GM23338 (cell line): ENCODE data around the gene HK2. TPM values are rescaled to one million over a fixed set of nuclear protein-coding genes. Genes with fewer than 3 reads are reported as not detected.
"Not testable (repeated sequence)": the region's sequence is repeated elsewhere in the genome, so short reads cannot be mapped to it uniquely, and the experiment has no call there.

Experiments
- ATAC-seq: fragments of 200-7000 bp; cut with Tn5 transposase; 3 replicates; pipeline ENCODE4 v1.9.1; 2020
- DNase-seq: peaks from one replicate; pipeline ENCODE4 v3.0.0-alpha.2; 2015; ENCODE audit warnings: low spot score
- H2AFZ ChIP-seq: fragments of 200-600 bp; sonication (generic); 2 replicates; pipeline ENCODE4 v1.8.0; 2016; ENCODE audit warnings: antibody characterized with exemption, mild to moderate bottlenecking, moderate library complexity
- H3F3A ChIP-seq: fragments of 200-600 bp; sonication (generic); replicated peaks from 2 replicates; pipeline ENCODE4 v1.8.0; 2017; ENCODE audit warnings: antibody characterized with exemption, mixed run types, low read depth
- H3K27ac ChIP-seq: fragments of 200-600 bp; sonication (generic); 2 replicates; pipeline ENCODE4 v1.6.1; 2016; ENCODE audit warnings: low read depth
- H3K27me3 ChIP-seq: fragments of 200-600 bp; sonication (generic); 2 replicates; pipeline ENCODE4 v1.8.0; 2016; ENCODE audit warnings: mild to moderate bottlenecking, mixed run types, moderate library complexity; ENCODE audit not compliant: insufficient read depth
- H3K36me3 ChIP-seq: fragments of 200-600 bp; sonication (generic); 2 replicates; pipeline ENCODE4 v1.8.0; 2016; ENCODE audit warnings: mild to moderate bottlenecking; ENCODE audit not compliant: insufficient read depth
- H3K4me1 ChIP-seq: fragments of 200-600 bp; sonication (generic); 2 replicates; pipeline ENCODE4 v1.8.0; 2016; ENCODE audit warnings: mild to moderate bottlenecking, moderate library complexity; ENCODE audit not compliant: insufficient read depth
- H3K4me2 ChIP-seq: fragments of 200-600 bp; sonication (generic); 2 replicates; pipeline ENCODE4 v1.7.1; 2017; ENCODE audit warnings: mixed run types
- H3K4me3 ChIP-seq: fragments of 200-600 bp; sonication (generic); 2 replicates; pipeline ENCODE4 v1.6.1; 2016; ENCODE audit warnings: mixed run types
- H3K79me2 ChIP-seq: fragments of 200-600 bp; sonication (generic); replicated peaks from 2 replicates; pipeline ENCODE4 v1.8.0; 2017; ENCODE audit warnings: mild to moderate bottlenecking; ENCODE audit not compliant: insufficient read depth
- H3K9me2 ChIP-seq: fragments of 200-600 bp; sonication (generic); 2 replicates; pipeline ENCODE4 v1.8.0; 2017; ENCODE audit not compliant: insufficient read depth
- H4K20me1 ChIP-seq: fragments of 200-600 bp; sonication (generic); replicated peaks from 2 replicates; pipeline ENCODE4 v1.8.0; 2017; ENCODE audit warnings: mild to moderate bottlenecking; ENCODE audit not compliant: insufficient read depth
- H3K27ac Mint-ChIP-seq: 2 replicates; pipeline ENCODE4 v1.8.0; 2020; ENCODE audit warnings: inconsistent platforms, mild to moderate bottlenecking, moderate library complexity, mixed read lengths
- H3K27me3 Mint-ChIP-seq: 3 replicates; pipeline ENCODE4 v1.8.0; 2022; ENCODE audit warnings: low read depth, mild to moderate bottlenecking, moderate library complexity, mixed read lengths, inconsistent platforms; ENCODE audit not compliant: insufficient read depth, poor library complexity
- H3K36me3 Mint-ChIP-seq: 3 replicates; pipeline ENCODE4 v1.8.0; 2021; ENCODE audit warnings: low read depth, mild to moderate bottlenecking, inconsistent platforms, moderate library complexity, mixed read lengths
- H3K4me1 Mint-ChIP-seq: 3 replicates; pipeline ENCODE4 v1.8.0; 2020; ENCODE audit warnings: mild to moderate bottlenecking, inconsistent platforms, mixed read lengths
- H3K4me3 Mint-ChIP-seq: 3 replicates; pipeline ENCODE4 v1.8.0; 2021; ENCODE audit warnings: moderate library complexity, mild to moderate bottlenecking, inconsistent platforms, mixed read lengths
- H3K9me3 Mint-ChIP-seq: 3 replicates; pipeline ENCODE4 v1.8.0; 2020; ENCODE audit warnings: moderate library complexity, mild to moderate bottlenecking, inconsistent platforms, mixed read lengths
- CTCF ChIP-seq, 2 experiments: fragments of 200-600 bp in 1 of 2; sonication (generic) in 1 of 2; conservative IDR thresholded peaks; 2 replicates each; pipeline versions ENCODE4 v1.5.1 to v1.6.1; 2016 to 2017; ENCODE audit warnings: antibody characterized with exemption in 2 of 2, low read depth in 2 of 2, mild to moderate bottlenecking in 2 of 2, moderate library complexity in 1 of 2
- EZH2 ChIP-seq: fragments of 200-600 bp; sonication (generic); IDR thresholded peaks from one replicate; pipeline ENCODE4 v1.8.0; 2017; ENCODE audit warnings: antibody characterized with exemption, mild to moderate bottlenecking, low read depth; ENCODE audit not compliant: unreplicated experiment
- EZH2phosphoT487 ChIP-seq: fragments of 200-600 bp; sonication (generic); IDR thresholded peaks from one replicate; pipeline ENCODE4 v1.8.1; 2018; ENCODE audit warnings: antibody characterized with exemption; ENCODE audit not compliant: unreplicated experiment
- JUNB ChIP-seq: IDR thresholded peaks from one replicate; pipeline ENCODE4 v1.6.1; 2016; ENCODE audit warnings: antibody characterized with exemption; ENCODE audit not compliant: unreplicated experiment
- POLR2AphosphoS5 ChIP-seq: IDR thresholded peaks from 2 replicates; pipeline ENCODE4 v1.6.1; 2016; ENCODE audit warnings: antibody characterized with exemption, low read depth
- REST ChIP-seq: IDR thresholded peaks from one replicate; pipeline ENCODE4 v1.6.1; 2018; ENCODE audit warnings: antibody characterized with exemption; ENCODE audit not compliant: unreplicated experiment
- STAT1 ChIP-seq: IDR thresholded peaks from one replicate; pipeline ENCODE4 v1.6.1; 2016; ENCODE audit warnings: antibody characterized with exemption; ENCODE audit not compliant: unreplicated experiment
- ZNF114 ChIP-seq: fragments of 250-450 bp; sonication (Bioruptor Pico); IDR thresholded peaks from 2 replicates; pipeline ENCODE4 v1.5.0; 2020; ENCODE audit warnings: mild to moderate bottlenecking, moderate library complexity
- ZNF462 ChIP-seq: fragments of 250-450 bp; sonication (Bioruptor Pico); IDR thresholded peaks from 2 replicates; pipeline ENCODE4 v1.5.0; 2020; ENCODE audit warnings: mild to moderate bottlenecking, moderate library complexity
- polyA plus RNA-seq: library from polyadenylated mRNA; unstranded; fragments of >200 nt; fragmentation: Nextera tagmentation; extraction: Ambion mirVana; gene quantifications from 2 replicates; pipeline ENCODE4 v1.2.1, GENCODE V29; 2016
- total RNA-seq: library from RNA; depleted of rRNA; stranded (reverse); fragments of >200 nt; shearing (Covaris generic); gene quantifications from 2 replicates; pipeline ENCODE4 v1.2.3, GENCODE V29; 2014

The HK2 gene
- total and polyA plus RNA-seq, 2 experiments from 2014 or later, result 23.2 to 54.7 TPM

- not testable (repeated sequence) for H3K27me3 Mint-ChIP-seq, H3K27ac Mint-ChIP-seq, H3K4me3 Mint-ChIP-seq, H2AFZ ChIP-seq, ATAC-seq, H3F3A ChIP-seq, H3K4me2 ChIP-seq, H3K27me3 ChIP-seq, H3K9me3 Mint-ChIP-seq, H3K9me2 ChIP-seq, H4K20me1 ChIP-seq, H3K36me3 Mint-ChIP-seq, H3K79me2 ChIP-seq, H3K27ac ChIP-seq, H3K36me3 ChIP-seq, H3K4me3 ChIP-seq, DNase-seq
- H3K4me1 Mint-ChIP-seq, result peaks cover 18% of the 10 kb centered on the region
- peaks cover 27% of the 10 kb centered on the region for H3K4me1 ChIP-seq
These were observed 66.3 kb downstream of the HK2 start for GRCh38 chr2:74900225-74900624.

GRCh38 chr2:74902281-74902860, 68.4 kb downstream of the HK2 start:
- peaks cover 4% of the 10 kb centered on the region; the same call in 2 of the 3 replicates for H3K9me3 Mint-ChIP-seq
- peaks cover 13% of the 10 kb centered on the region; the same call in 1 of the 2 replicates for H3K4me1 ChIP-seq
- H3K4me3 ChIP-seq, result no peak overlapping the region
- DNase-seq, result no peak
- peaks cover 5% of the 10 kb centered on the region for H3K27me3 Mint-ChIP-seq
- no peaks in the 10 kb centered on the region for H3K36me3 ChIP-seq
- H3K9me2 ChIP-seq, result no peaks in the 10 kb centered on the region
- no peaks in the 10 kb centered on the region for H4K20me1 ChIP-seq
- H3K4me3 Mint-ChIP-seq, result no peak overlapping the region
- no peaks in the 10 kb centered on the region for H3K79me2 ChIP-seq
- H3K27ac ChIP-seq, result no peak overlapping the region
- H3K36me3 Mint-ChIP-seq, result peaks cover 4% of the 10 kb centered on the region; the same call in 2 of the 3 replicates
- no peak overlapping the region for H2AFZ ChIP-seq
- peaks cover 3% of the 10 kb centered on the region for H3K4me1 Mint-ChIP-seq
- no peak overlapping the region for H3K27ac Mint-ChIP-seq
- no peaks in the 10 kb centered on the region for H3K27me3 ChIP-seq
- no peak overlapping the region for H3K4me2 ChIP-seq
- no peak for ATAC-seq
- no peaks in the 10 kb centered on the region for H3F3A ChIP-seq
- no peak for TF ChIP-seq EZH2
- no peak for TF ChIP-seq ZNF462
- no peak for TF ChIP-seq REST
- no peak for TF ChIP-seq EZH2phosphoT487
- no peak for TF ChIP-seq POLR2AphosphoS5
- TF ChIP-seq JUNB, result no peak
- no peak for TF ChIP-seq ZNF114 (CRISPR knock-in tag)
- no peak for TF ChIP-seq CTCF (conservative IDR thresholded peaks at IDR 0.05; ENCODE audit: low read depth in 2 of 2)
- no peak for TF ChIP-seq STAT1
